Natural killer cell (primary cell): ENCODE results near the gene SAA1. TPM values are rescaled to one million over a fixed set of nuclear protein-coding genes. Genes with fewer than 3 reads are reported as not detected.

Source experiments
- ATAC-seq, 3 donors: fragments of 150-1000 bp in 2 of 3; fragments of 200-7000 bp in 1 of 3; cut with Tn5 transposase; 1 replicate in 1 of 3; 2 replicates in 2 of 3; pipeline ENCODE4 v1.10.0; 2021; ENCODE audit warnings: mild to moderate bottlenecking in 2 of 3, moderate library complexity in 2 of 3
- DNase-seq, 2 donors: peaks; one replicate each; pipeline versions ENCODE4 v3.0.0 to v3.0.0-alpha.2; 2013 to 2021; ENCODE audit warnings: mixed read lengths in 1 of 2
- H3K27ac ChIP-seq: one replicate; pipeline ENCODE4 v1.5.1; 2013; ENCODE audit warnings: mild to moderate bottlenecking, low read length
- H3K27me3 ChIP-seq: one replicate; pipeline ENCODE4 v1.6.1; 2013; ENCODE audit warnings: low read length; ENCODE audit not compliant: control insufficient read depth, insufficient read depth
- H3K36me3 ChIP-seq: one replicate; pipeline ENCODE4 v1.6.1; 2013; ENCODE audit warnings: low read length; ENCODE audit not compliant: control insufficient read depth, insufficient read depth
- H3K4me1 ChIP-seq: one replicate; pipeline ENCODE4 v1.6.1; 2013; ENCODE audit warnings: low read length; ENCODE audit not compliant: control insufficient read depth, insufficient read depth
- H3K4me3 ChIP-seq: one replicate; pipeline ENCODE4 v1.5.1; 2013; ENCODE audit warnings: low read length
- H3K9me3 ChIP-seq: one replicate; pipeline ENCODE4 v1.6.1; 2013; ENCODE audit warnings: low read length; ENCODE audit not compliant: control insufficient read depth, insufficient read depth
- H3K27ac Mint-ChIP-seq, 2 donors: one replicate each; pipeline ENCODE4 v1.8.0; 2022; ENCODE audit warnings: mild to moderate bottlenecking in 2 of 2, mixed read lengths in 2 of 2, moderate library complexity in 1 of 2
- H3K27me3 Mint-ChIP-seq, 2 donors: one replicate each; pipeline ENCODE4 v1.8.0; 2022; ENCODE audit warnings: low read depth in 2 of 2, mixed read lengths in 2 of 2
- H3K36me3 Mint-ChIP-seq: one replicate; pipeline ENCODE4 v1.8.0; 2022; ENCODE audit warnings: mixed read lengths
- H3K4me1 Mint-ChIP-seq, 2 donors: one replicate each; pipeline ENCODE4 v1.8.0; 2022; ENCODE audit warnings: mixed read lengths in 2 of 2
- H3K4me3 Mint-ChIP-seq: one replicate; pipeline ENCODE4 v1.8.0; 2022; ENCODE audit warnings: mild to moderate bottlenecking, moderate library complexity, mixed read lengths
- H3K9me3 Mint-ChIP-seq, 2 donors: one replicate each; pipeline ENCODE4 v1.8.0; 2022; ENCODE audit warnings: mixed read lengths in 2 of 2
- CTCF ChIP-seq: fragments of 200-600 bp; IDR thresholded peaks from one replicate; pipeline ENCODE4 v1.8.0; 2022; ENCODE audit warnings: antibody characterized with exemption
- WGBS: methylation state at CpG from one replicate; pipeline ENCODE4 v1.1.7; 2013; ENCODE audit warnings: missing lambda C conversion rate; ENCODE audit not compliant: insufficient coverage; 5-methylcytosine and 5-hydroxymethylcytosine counted together
- intact Hi-C: fragments of 100-400 bp; cut with micrococcal nuclease; formaldehyde crosslinking; loops from one replicate; pipeline ENCODE4 v1.14.2; 2022
- total RNA-seq, 4 donors: library from RNA; stranded (reverse); fragments of 120-200 nt in 1 of 4; gene quantifications; one replicate each; pipeline versions ENCODE4 v1.2.3 to v1.2.4, GENCODE V29; 2013 to 2022

SAA1 gene
- total RNA-seq, 3 donors from 2014 or later (not counting 1 experiment from before 2014, with no cell fraction given) = not detected

- Histone ChIP-seq H3K4me3 (no peak overlapping the region), H3K27me3 (no peaks in the 10 kb centered on the region), H3K36me3 (peaks cover 47% of the 10 kb centered on the region), H3K9me3 (no peaks in the 10 kb centered on the region), H3K27ac (no peak overlapping the region), H3K4me1 (no peaks in the 10 kb centered on the region)
- Mint-ChIP-seq H3K27ac (no peak overlapping the region), H3K9me3 (no peaks in the 10 kb centered on the region), H3K4me3 (no peak overlapping the region), H3K36me3 (peaks cover 2% of the 10 kb centered on the region), H3K4me1 (peaks cover 0 to 7% of the 10 kb centered on the region in 2 donors), H3K27me3 (no peaks in the 10 kb centered on the region)
- no peak for ATAC-seq
- no peak for TF ChIP-seq CTCF
- DNase-seq = no peak
- WGBS = 100% methylated on average over 3 of the region's 3 CpGs
- intact Hi-C loops = no loop called here
These were observed 45.9 kb downstream of the SAA1 start for GRCh38 chr11:18312012-18312411.

GRCh38 chr11:18312663-18313420 is 46.8 kb downstream of the SAA1 start:
- no peak overlapping the region for H3K4me3 ChIP-seq
- WGBS = 74% methylated on average over 2 of the region's 2 CpGs
- H3K27me3 ChIP-seq = no peaks in the 10 kb centered on the region
- peaks cover 40% of the 10 kb centered on the region for H3K36me3 ChIP-seq
- Mint-ChIP-seq H3K4me1 (peaks cover 0 to 7% of the 10 kb centered on the region in 2 donors), H3K27ac (no peak overlapping the region), H3K27me3 (no peaks in the 10 kb centered on the region), H3K36me3 (no peaks in the 10 kb centered on the region), H3K4me3 (no peak overlapping the region), H3K9me3 (no peaks in the 10 kb centered on the region)
- no peak for TF ChIP-seq CTCF
- intact Hi-C loops = no loop called here
- DNase-seq (no peak), ATAC-seq (no peak)
- no peaks in the 10 kb centered on the region for H3K4me1 ChIP-seq
- no peaks in the 10 kb centered on the region for H3K9me3 ChIP-seq
- no peak overlapping the region for H3K27ac ChIP-seq

DNA sequence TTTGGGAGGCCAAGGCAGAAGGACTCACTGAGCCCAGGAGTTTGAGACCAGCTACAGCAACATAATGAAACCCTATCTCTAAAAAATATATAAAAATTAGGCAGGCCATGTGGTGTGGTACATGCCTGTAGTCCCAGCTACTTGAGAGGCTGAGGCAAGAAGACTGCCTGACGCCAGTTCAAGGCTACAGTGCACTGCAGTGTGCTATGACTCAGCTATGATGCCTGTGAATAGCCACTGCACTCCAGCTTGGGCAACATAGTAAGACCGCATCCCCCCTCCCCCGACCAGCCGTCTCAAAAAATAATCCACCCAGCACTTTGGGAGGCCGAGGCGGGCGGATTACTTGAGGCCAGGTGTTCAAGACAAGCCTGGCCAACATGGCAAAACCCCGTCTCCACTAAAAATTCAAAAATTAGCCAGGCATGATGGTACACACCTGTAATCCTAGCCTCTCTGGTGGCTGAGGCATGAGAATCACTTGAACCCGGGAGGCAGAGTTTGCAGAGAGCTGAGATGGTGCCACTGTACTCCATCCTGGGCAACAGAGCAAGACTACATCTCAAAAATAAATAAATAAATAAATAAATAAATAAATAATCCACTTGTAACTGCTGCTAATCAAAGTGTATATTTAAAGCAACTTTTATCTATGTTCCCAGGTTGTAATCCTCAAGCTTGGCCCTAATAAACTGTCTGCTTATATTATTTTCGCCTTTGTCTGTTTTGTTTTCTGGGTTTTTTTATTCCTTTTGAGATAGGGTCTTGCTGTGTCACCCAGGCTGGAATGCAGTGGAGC is 48.1 kb downstream of the SAA1 start:
- ATAC-seq = no peak
- no peak for TF ChIP-seq CTCF
- Histone ChIP-seq H3K27ac (no peak overlapping the region), H3K4me3 (no peak overlapping the region), H3K9me3 (no peaks in the 10 kb centered on the region), H3K4me1 (no peaks in the 10 kb centered on the region), H3K27me3 (no peaks in the 10 kb centered on the region), H3K36me3 (peaks cover 28% of the 10 kb centered on the region)
- H3K4me1 Mint-ChIP-seq = peaks cover 0 to 10% of the 10 kb centered on the region in 2 donors
- no peaks in the 10 kb centered on the region for H3K27me3 Mint-ChIP-seq
- H3K36me3 Mint-ChIP-seq = no peaks in the 10 kb centered on the region
- no peak overlapping the region for H3K4me3 Mint-ChIP-seq
- no peaks in the 10 kb centered on the region for H3K9me3 Mint-ChIP-seq
- H3K27ac Mint-ChIP-seq = no peak overlapping the region
- intact Hi-C loops = no loop called here
- 96% methylated on average over 10 of the region's 10 CpGs for WGBS
- DNase-seq = no peak
